ENCODE results near the gene NPAS3.
A peak's percentile ranks its signal among the peaks of the same experiment; 100 is the strongest.

NPAS3 gene

GRCh38 chr14:32906672-32907071 is 32.0 kb upstream of the NPAS3 start:
- Histone ChIP-seq H3K27me3 (replicated peaks) (no peaks in the 10 kb centered on the region), H3K36me3 (replicated peaks) (no peaks in the 10 kb centered on the region), H3K27ac (no peak overlapping the region), H3K4me3 (ENCODE audit: low read depth, low read length) (no peak overlapping the region)
- DNase-seq: no peak
- TF ChIP-seq, protein P1, sequence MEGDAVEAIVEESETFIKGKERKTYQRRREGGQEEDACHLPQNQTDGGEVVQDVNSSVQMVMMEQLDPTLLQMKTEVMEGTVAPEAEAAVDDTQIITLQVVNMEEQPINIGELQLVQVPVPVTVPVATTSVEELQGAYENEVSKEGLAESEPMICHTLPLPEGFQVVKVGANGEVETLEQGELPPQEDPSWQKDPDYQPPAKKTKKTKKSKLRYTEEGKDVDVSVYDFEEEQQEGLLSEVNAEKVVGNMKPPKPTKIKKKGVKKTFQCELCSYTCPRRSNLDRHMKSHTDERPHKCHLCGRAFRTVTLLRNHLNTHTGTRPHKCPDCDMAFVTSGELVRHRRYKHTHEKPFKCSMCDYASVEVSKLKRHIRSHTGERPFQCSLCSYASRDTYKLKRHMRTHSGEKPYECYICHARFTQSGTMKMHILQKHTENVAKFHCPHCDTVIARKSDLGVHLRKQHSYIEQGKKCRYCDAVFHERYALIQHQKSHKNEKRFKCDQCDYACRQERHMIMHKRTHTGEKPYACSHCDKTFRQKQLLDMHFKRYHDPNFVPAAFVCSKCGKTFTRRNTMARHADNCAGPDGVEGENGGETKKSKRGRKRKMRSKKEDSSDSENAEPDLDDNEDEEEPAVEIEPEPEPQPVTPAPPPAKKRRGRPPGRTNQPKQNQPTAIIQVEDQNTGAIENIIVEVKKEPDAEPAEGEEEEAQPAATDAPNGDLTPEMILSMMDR (IDR thresholded peaks at IDR 0.05; ENCODE audit: low read depth, low read length, missing control alignments): no peak
- in situ Hi-C loops (cut with HindIII; ENCODE audit: low pct_ligation_motif_present, low sequenced_read_pairs): no loop called here

DNA sequence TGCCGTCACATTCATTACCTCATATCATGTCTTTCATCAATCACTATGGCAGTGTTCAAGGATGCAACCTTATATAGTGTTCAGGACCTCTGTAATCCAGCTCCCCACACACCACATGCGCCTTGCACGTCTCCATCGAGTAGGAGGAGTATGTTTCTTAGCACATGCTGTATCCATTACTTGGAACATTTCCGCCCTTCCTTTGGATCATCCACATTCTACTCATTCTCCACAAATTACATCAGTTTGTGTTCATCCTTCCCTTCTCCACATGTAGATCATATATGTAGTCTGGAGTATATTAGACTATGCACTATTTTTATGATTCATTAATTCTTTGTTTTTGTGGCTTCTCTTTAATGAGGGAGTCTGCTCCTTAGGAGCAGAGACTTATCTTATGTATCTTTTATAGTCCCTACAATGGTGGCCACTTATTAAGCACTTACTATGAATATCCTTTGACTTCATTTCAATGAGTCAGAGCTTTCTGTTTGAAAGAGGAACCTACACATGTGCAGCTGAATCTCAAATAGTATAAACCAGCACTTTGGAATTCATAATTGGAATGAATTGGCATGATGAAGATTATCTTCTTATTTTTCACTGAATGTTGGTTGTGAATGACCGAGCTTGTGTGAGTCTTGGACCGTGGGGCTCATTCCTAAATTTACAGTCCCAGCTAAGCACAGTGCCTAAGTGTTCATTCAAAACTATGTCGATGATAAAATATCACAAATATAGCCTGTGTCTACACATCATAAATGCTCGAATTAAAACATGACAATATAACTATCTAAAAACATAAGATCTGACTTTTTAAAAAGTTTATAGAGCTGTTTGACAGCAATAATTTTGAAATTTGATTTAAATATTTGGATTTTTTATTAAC is 30.2 kb upstream of the NPAS3 start:
- Histone ChIP-seq H3K27ac (no peak overlapping the region), H3K4me3 (ENCODE audit: low read depth, low read length) (no peak overlapping the region), H3K27me3 (replicated peaks) (no peaks in the 10 kb centered on the region), H3K36me3 (replicated peaks) (no peaks in the 10 kb centered on the region)
- TF ChIP-seq, protein P1 (IDR thresholded peaks at IDR 0.05; ENCODE audit: low read depth, low read length, missing control alignments): no peak
- in situ Hi-C loops (cut with HindIII; ENCODE audit: low pct_ligation_motif_present, low sequenced_read_pairs): no loop called here
- no peak for DNase-seq

DNA sequence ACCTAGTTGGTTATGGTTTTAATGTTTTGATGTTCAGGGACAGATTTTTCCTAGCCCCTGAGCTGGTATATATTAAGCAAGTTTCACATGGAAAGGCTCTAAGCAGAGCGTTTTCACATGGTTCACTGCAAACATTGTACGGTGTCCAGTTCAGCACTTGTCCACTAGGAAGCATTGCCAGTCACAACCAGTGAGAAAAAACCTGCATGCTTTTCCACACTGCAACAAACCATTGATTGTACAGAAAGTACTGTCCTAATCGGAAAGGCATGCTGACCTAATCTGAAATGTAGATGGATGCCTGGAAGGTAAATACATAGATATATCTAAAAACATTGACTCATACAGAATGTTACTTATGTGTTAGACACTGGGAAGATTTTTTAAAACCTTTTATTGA is 25.0 kb upstream of the NPAS3 start:
- Histone ChIP-seq H3K27me3 (replicated peaks) (no peaks in the 10 kb centered on the region), H3K27ac (no peak overlapping the region), H3K36me3 (replicated peaks) (no peaks in the 10 kb centered on the region), H3K4me3 (ENCODE audit: low read depth, low read length) (no peak overlapping the region)
- TF ChIP-seq, protein P1 (IDR thresholded peaks at IDR 0.05; ENCODE audit: low read depth, low read length, missing control alignments): peak; percentile 70
- peak; percentile 63 for DNase-seq
- in situ Hi-C loops (cut with HindIII; ENCODE audit: low pct_ligation_motif_present, low sequenced_read_pairs): no loop called here

GRCh38 chr14:32914391-32914790 is 24.3 kb upstream of the NPAS3 start:
- H3K4me3 ChIP-seq (ENCODE audit: low read depth, low read length): no peak overlapping the region
- H3K27me3 ChIP-seq (replicated peaks): no peaks in the 10 kb centered on the region
- in situ Hi-C loops (cut with HindIII; ENCODE audit: low pct_ligation_motif_present, low sequenced_read_pairs): no loop called here
- TF ChIP-seq, protein P1 (IDR thresholded peaks at IDR 0.05; ENCODE audit: low read depth, low read length, missing control alignments): no peak
- no peaks in the 10 kb centered on the region for H3K36me3 ChIP-seq (replicated peaks)
- DNase-seq: no peak
- no peak overlapping the region for H3K27ac ChIP-seq

- in situ Hi-C loops (cut with HindIII; ENCODE audit: low pct_ligation_motif_present, low sequenced_read_pairs): no loop called here
- TF ChIP-seq, protein P1 (IDR thresholded peaks at IDR 0.05; ENCODE audit: low read depth, low read length, missing control alignments): no peak
- no peak overlapping the region for H3K4me3 ChIP-seq (ENCODE audit: low read depth, low read length)
- no peak overlapping the region for H3K27ac ChIP-seq
- no peak for DNase-seq
- no peaks in the 10 kb centered on the region for H3K36me3 ChIP-seq (replicated peaks)
- no peaks in the 10 kb centered on the region for H3K27me3 ChIP-seq (replicated peaks)
Observed at GRCh38 chr14:32920696-32921276, 17.9 kb upstream of the NPAS3 start.
